ENCODE data around the gene SATB1.

- TF ChIP-seq PATZ1 (CRISPR knock-in tag; IDR thresholded peaks at IDR 0.05; ENCODE audit: borderline replicate concordance) (no peak), SNAI2 (CRISPR knock-in tag; IDR thresholded peaks at IDR 0.05) (no peak)
These were observed 14.1 kb upstream of the SATB1 start for GRCh38 chr3:18439281-18439680.
